K562 (cell line): ENCODE measurements around the gene ZFAND2B. TPM values are rescaled to one million over a fixed set of nuclear protein-coding genes. Genes with fewer than 3 reads are reported as not detected.

Source experiments
- CREB5 ChIP-seq: fragments of 250-450 bp; sonication (Bioruptor Pico); IDR thresholded peaks from 2 replicates; pipeline ENCODE4 v1.5.0; 2020; ENCODE audit warnings: mild to moderate bottlenecking
- ELK1 ChIP-seq: sonication (generic); formaldehyde crosslinking; IDR thresholded peaks from 2 replicates; pipeline ENCODE4 v1.8.1; 2022; ENCODE audit warnings: missing genetic modification reagents
- FOXK1 ChIP-seq: sonication (generic); formaldehyde crosslinking; IDR thresholded peaks from 2 replicates; pipeline ENCODE4 v1.8.0; 2022; ENCODE audit warnings: missing genetic modification reagents, mild to moderate bottlenecking, borderline replicate concordance
- FUS ChIP-seq: fragments of 200-400 bp; formaldehyde crosslinking; optimal IDR thresholded peaks from 2 replicates; pipeline ENCODE3; 2017; ENCODE audit warnings: low read depth, low read length
- HMBOX1 ChIP-seq: sonication (generic); IDR thresholded peaks from 2 replicates; pipeline ENCODE4 v1.6.1; 2016
- KAT7 ChIP-seq: sonication (generic); formaldehyde crosslinking; IDR thresholded peaks from 2 replicates; pipeline ENCODE4 v1.8.0; 2022; ENCODE audit warnings: missing genetic modification reagents, mild to moderate bottlenecking, borderline replicate concordance
- NR2C2 ChIP-seq, 2 experiments: fragments of 200-800 bp in 1 of 2; sonication (Bioruptor generic) in 1 of 2; sonication (generic) in 1 of 2; formaldehyde crosslinking in 1 of 2; IDR thresholded peaks; 2 replicates each; pipeline versions ENCODE4 v1.6.1 to v1.8.0; 2016 to 2022; ENCODE audit warnings: mild to moderate bottlenecking in 1 of 2, missing compliant biosample characterization in 1 of 2, missing genetic modification characterization in 1 of 2, missing genetic modification reagents in 1 of 2
- POLR2AphosphoS5 ChIP-seq: IDR thresholded peaks from 2 replicates; pipeline ENCODE4 v1.6.1; 2011; ENCODE audit warnings: mild to moderate bottlenecking, low read depth, low read length, moderate library complexity; ENCODE audit not compliant: control insufficient read depth, insufficient read depth
- RB1 ChIP-seq: fragments of 450-650 bp; IDR thresholded peaks from 2 replicates; pipeline ENCODE4 v1.6.1; 2017; ENCODE audit warnings: low read depth, mild to moderate bottlenecking
- RFX1 ChIP-seq: fragments of 450-650 bp; IDR thresholded peaks from 2 replicates; pipeline ENCODE4 v1.6.1; 2016; ENCODE audit warnings: mild to moderate bottlenecking, moderate library complexity
- SAP30 ChIP-seq: fragments of 200-600 bp; sonication (generic); IDR thresholded peaks from 2 replicates; pipeline ENCODE4 v1.6.1; 2012; ENCODE audit warnings: borderline replicate concordance, low read depth, mild to moderate bottlenecking, moderate library complexity, low read length, control low read depth, inconsistent platforms; ENCODE audit not compliant: insufficient read depth, poor library complexity, severe bottlenecking
- SNAPC5 ChIP-seq: fragments of 250-450 bp; sonication (Bioruptor Pico); IDR thresholded peaks from 2 replicates; pipeline ENCODE4 v1.8.0; 2021; ENCODE audit warnings: moderate library complexity, mild to moderate bottlenecking, inconsistent platforms
- TBP ChIP-seq: optimal IDR thresholded peaks from 2 replicates; pipeline ENCODE3; 2011; ENCODE audit warnings: low read depth, low read length, improper control_type of control experiment
- TCFL5 ChIP-seq: fragments of 250-450 bp; sonication (Bioruptor Pico); conservative IDR thresholded peaks from 2 replicates; pipeline ENCODE4 v1.6.1; 2021; ENCODE audit warnings: mild to moderate bottlenecking, moderate library complexity, matching md5 sums
- YY1 ChIP-seq, 3 experiments: IDR thresholded peaks; 2 replicates each; pipeline ENCODE4 v1.6.1; 2011; ENCODE audit warnings: low read length in 2 of 3, mild to moderate bottlenecking in 2 of 3, moderate library complexity in 2 of 3, borderline replicate concordance in 1 of 3, control low read depth in 1 of 3, low read depth in 1 of 3; ENCODE audit not compliant: insufficient read depth in 3 of 3, insufficient replicate concordance in 2 of 3, control insufficient read depth in 1 of 3, insufficient read length in 1 of 3; ENCODE audit errors: extremely low read depth in 1 of 3
- ZNF24 ChIP-seq: fragments of 450-650 bp; IDR thresholded peaks from 2 replicates; pipeline ENCODE4 v1.6.1; 2016
- ZNF764 ChIP-seq: fragments of 250-450 bp; sonication (Bioruptor Pico); IDR thresholded peaks from 2 replicates; pipeline ENCODE4 v1.4.0; 2020; ENCODE audit warnings: low read depth, mild to moderate bottlenecking, moderate library complexity
- polyA plus RNA-seq, 8 experiments: library from polyadenylated mRNA; depleted of rRNA in 4 of 8; stranded (reverse) in 5 of 8; unstranded in 3 of 8; fragments of >200 nt; fragmentation: Nextera tagmentation in 2 of 8; fragmentation: Illumina TruSeq in 1 of 8; extraction: Ambion mirVana in 2 of 8; extraction: Trizol in 1 of 8; gene quantifications; 2 replicates each; pipeline versions ENCODE4 v1.2.1 to v1.2.3, GENCODE V29; 2011 to 2014; ENCODE audit warnings: inconsistent platforms in 1 of 8, missing spikeins in 1 of 8
- total RNA-seq, 7 experiments: library from RNA; depleted of rRNA in 6 of 7; stranded (reverse); fragments of >200 nt in 6 of 7; fragmentation: Illumina TruSeq in 2 of 7; extraction: Trizol in 2 of 7; gene quantifications; 2 replicates each; pipeline versions ENCODE4 v1.2.1 to v1.2.3, GENCODE V29; 2011 to 2021; ENCODE audit warnings: low replicate concordance in 1 of 7
- TF ChIP-seq, protein P1 (sequence below), 2 experiments: fragments of 250-450 bp in 1 of 2; fragments of 450-650 bp in 1 of 2; sonication (Bioruptor Pico) in 1 of 2; IDR thresholded peaks; 2 replicates each; pipeline versions ENCODE4 v1.6.1 to v1.8.0; 2016 to 2021; ENCODE audit warnings: mild to moderate bottlenecking in 2 of 2, moderate library complexity in 2 of 2, missing compliant biosample characterization in 1 of 2, missing genetic modification characterization in 1 of 2
- TF ChIP-seq, protein P2 (sequence below): sonication (generic); formaldehyde crosslinking; IDR thresholded peaks from 2 replicates; pipeline ENCODE4 v1.8.1; 2022; ENCODE audit warnings: missing genetic modification reagents

Gene ZFAND2B
- total and polyA plus RNA-seq, 9 of the 15 experiments (the other 6 are each of a cell fraction or from before 2014, with no cell fraction given): 9.9 to 33.3 (median 26.1) TPM

- TF ChIP-seq ELK1 (CRISPR knock-in tag) (no peak), YY1 (IDR thresholded peaks at IDR 0.05; ENCODE audit: borderline replicate concordance in 1 of 3, control insufficient read depth in 1 of 3, extremely low read depth in 1 of 3, insufficient read depth in 3 of 3, insufficient read length in 1 of 3, insufficient replicate concordance in 2 of 3, low read depth in 1 of 3, low read length in 2 of 3) (peak in 2 of 3 experiments; percentile 19 to 31), ZNF24 (no peak; the same call in 1 of the 2 replicates), TCFL5 (CRISPR knock-in tag) (no peak), POLR2AphosphoS5 (peak; percentile 72), HMBOX1 (no peak), RB1 (no peak), SNAPC5 (CRISPR knock-in tag) (no peak), TBP (peak; percentile 41), SAP30 (no peak), ZNF764 (CRISPR knock-in tag) (no peak), NR2C2 (CRISPR knock-in tag; IDR thresholded peaks at IDR 0.05) (no peak), NR2C2 (tag; IDR thresholded peaks at IDR 0.05) (peak; percentile 49), FUS (no peak), CREB5 (CRISPR knock-in tag) (no peak), RFX1 (no peak), KAT7 (no peak), FOXK1 (CRISPR knock-in tag) (no peak)
- TF ChIP-seq, protein P1, sequence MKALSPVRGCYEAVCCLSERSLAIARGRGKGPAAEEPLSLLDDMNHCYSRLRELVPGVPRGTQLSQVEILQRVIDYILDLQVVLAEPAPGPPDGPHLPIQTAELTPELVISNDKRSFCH (CRISPR knock-in tag; IDR thresholded peaks at IDR 0.05): no peak
- TF ChIP-seq, protein P1 (tag; IDR thresholded peaks at IDR 0.05): no peak
- TF ChIP-seq, protein P2, sequence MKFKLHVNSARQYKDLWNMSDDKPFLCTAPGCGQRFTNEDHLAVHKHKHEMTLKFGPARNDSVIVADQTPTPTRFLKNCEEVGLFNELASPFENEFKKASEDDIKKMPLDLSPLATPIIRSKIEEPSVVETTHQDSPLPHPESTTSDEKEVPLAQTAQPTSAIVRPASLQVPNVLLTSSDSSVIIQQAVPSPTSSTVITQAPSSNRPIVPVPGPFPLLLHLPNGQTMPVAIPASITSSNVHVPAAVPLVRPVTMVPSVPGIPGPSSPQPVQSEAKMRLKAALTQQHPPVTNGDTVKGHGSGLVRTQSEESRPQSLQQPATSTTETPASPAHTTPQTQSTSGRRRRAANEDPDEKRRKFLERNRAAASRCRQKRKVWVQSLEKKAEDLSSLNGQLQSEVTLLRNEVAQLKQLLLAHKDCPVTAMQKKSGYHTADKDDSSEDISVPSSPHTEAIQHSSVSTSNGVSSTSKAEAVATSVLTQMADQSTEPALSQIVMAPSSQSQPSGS (CRISPR knock-in tag): no peak
These were observed 28.8 kb upstream of the ZFAND2B start, which contains the start of gene RETREG2 (continued) for GRCh38 chr2:219177552-219178376.
